Skeletal muscle cell (primary cell): ENCODE measurements around the gene HLA-DQA1.
"Not testable (repeated sequence)": the region's sequence is repeated elsewhere in the genome, so short reads cannot be mapped to it uniquely, and the experiment has no call there.

Experiments
- DNase-seq: peaks from one replicate; pipeline ENCODE4 v3.0.0-alpha.2; 2010; ENCODE audit warnings: low read depth
- H3K4me3 ChIP-seq: 2 replicates; pipeline ENCODE4 v1.5.1; 2011; ENCODE audit warnings: low read depth, mild to moderate bottlenecking, control low read depth, low read length, moderate library complexity

Gene HLA-DQA1

GRCh38 chr6:32615885-32616532 is 21.2 kb upstream of the HLA-DQA1 start:
- DNase-seq = no peak
- H3K4me3 ChIP-seq = no peak overlapping the region

- no peak for DNase-seq
- H3K4me3 ChIP-seq = no peak overlapping the region
Observed at GRCh38 chr6:32617751-32618150, 19.5 kb upstream of the HLA-DQA1 start.

- no peak for DNase-seq
- H3K4me3 ChIP-seq = no peak overlapping the region
Observed at GRCh38 chr6:32621372-32621771, 15.8 kb upstream of the HLA-DQA1 start.

- no peak overlapping the region for H3K4me3 ChIP-seq
- no peak for DNase-seq
Observed at GRCh38 chr6:32622545-32623401, 14.4 kb upstream of the HLA-DQA1 start.

- DNase-seq = no peak
- no peak overlapping the region for H3K4me3 ChIP-seq
Observed at GRCh38 chr6:32623693-32624092, 13.5 kb upstream of the HLA-DQA1 start.

GRCh38 chr6:32624565-32624964 is 12.6 kb upstream of the HLA-DQA1 start:
- no peak overlapping the region for H3K4me3 ChIP-seq
- DNase-seq = no peak

- no peak for DNase-seq
Observed at GRCh38 chr6:32625137-32625536, 12.1 kb upstream of the HLA-DQA1 start.

GRCh38 chr6:32627249-32627648 is 10.0 kb upstream of the HLA-DQA1 start:
- no peak for DNase-seq
- no peak overlapping the region for H3K4me3 ChIP-seq

More at GRCh38 chr6:32625137-32625536, 12.1 kb upstream of the HLA-DQA1 start:
- H3K4me3 ChIP-seq = no peak overlapping the region

- no peak overlapping the region for H3K4me3 ChIP-seq
- no peak for DNase-seq
Observed at GRCh38 chr6:32627831-32628230, 9.4 kb upstream of the HLA-DQA1 start.

- DNase-seq, H3K4me3 ChIP-seq: not testable (repeated sequence)
Observed at GRCh38 chr6:32629793-32630192, 7.4 kb upstream of the HLA-DQA1 start.

- DNase-seq = no peak
- no peak overlapping the region for H3K4me3 ChIP-seq
Observed at GRCh38 chr6:32635526-32636123, 1.6 kb upstream of the HLA-DQA1 start.

GRCh38 chr6:32637883-32638282 is 677 bp downstream of the HLA-DQA1 start:
- DNase-seq = no peak
- no peak overlapping the region for H3K4me3 ChIP-seq

GRCh38 chr6:32638532-32639219 is 1.5 kb downstream of the HLA-DQA1 start:
- H3K4me3 ChIP-seq = no peak overlapping the region
- DNase-seq = no peak

- DNase-seq = no peak
- no peak overlapping the region for H3K4me3 ChIP-seq
Observed at GRCh38 chr6:32639440-32640394, 2.5 kb downstream of the HLA-DQA1 start.

GRCh38 chr6:32641122-32641521 is 3.9 kb downstream of the HLA-DQA1 start:
- no peak for DNase-seq
- no peak overlapping the region for H3K4me3 ChIP-seq

GRCh38 chr6:32641785-32642719 is 4.8 kb downstream of the HLA-DQA1 start:
- H3K4me3 ChIP-seq, DNase-seq: not testable (repeated sequence)

GRCh38 chr6:32642720-32643106 is 5.5 kb downstream of the HLA-DQA1 start:
- no peak for DNase-seq
- no peak overlapping the region for H3K4me3 ChIP-seq

- H3K4me3 ChIP-seq = no peak overlapping the region
- no peak for DNase-seq
Observed at GRCh38 chr6:32643904-32644303, 6.7 kb downstream of the HLA-DQA1 start.
